HG02623 (cell line): ENCODE measurements around the gene PNPLA1.

Source experiments
- ATAC-seq: cut with Tn5 transposase; IDR thresholded peaks from one replicate; pipeline ENCODE4 v1.9.1; 2021; ENCODE audit warnings: moderate library complexity; ENCODE audit not compliant: unreplicated experiment

The PNPLA1 gene

GRCh38 chr6:36246506-36247268, 23.2 kb upstream of the PNPLA1 start:
- ATAC-seq: no peak

GRCh38 chr6:36247693-36248092, 22.2 kb upstream of the PNPLA1 start:
- ATAC-seq: no peak

- ATAC-seq: no peak
Observed at GRCh38 chr6:36248980-36249379, 20.9 kb upstream of the PNPLA1 start.

- no peak for ATAC-seq
Observed at GRCh38 chr6:36249536-36249935, 20.3 kb upstream of the PNPLA1 start.

- no peak for ATAC-seq
Observed at GRCh38 chr6:36252005-36252404, 17.9 kb upstream of the PNPLA1 start.

- no peak for ATAC-seq
Observed at GRCh38 chr6:36263390-36264000, 6.4 kb upstream of the PNPLA1 start.

DNA sequence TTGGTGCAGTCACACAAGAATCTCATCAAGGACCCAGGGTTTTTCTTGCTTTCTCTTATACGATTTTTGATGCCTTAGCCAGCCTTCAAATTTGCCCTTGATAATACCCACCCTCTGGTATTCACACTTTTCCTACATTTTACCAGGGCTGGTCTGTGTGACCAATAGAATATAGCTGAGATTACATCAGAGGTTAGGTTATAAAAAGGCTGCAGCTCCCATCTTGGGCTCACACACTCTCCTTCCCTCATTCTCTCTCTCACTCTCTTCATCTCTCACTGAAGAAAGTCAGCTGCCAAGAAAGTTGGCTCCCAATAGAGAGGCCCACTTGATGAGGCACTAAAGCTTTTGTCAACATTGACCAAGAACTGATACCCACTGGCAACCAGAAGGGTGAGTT, 4.1 kb upstream of the PNPLA1 start:
- no peak for ATAC-seq

GRCh38 chr6:36266913-36267644, 2.8 kb upstream of the PNPLA1 start:
- no peak for ATAC-seq

DNA sequence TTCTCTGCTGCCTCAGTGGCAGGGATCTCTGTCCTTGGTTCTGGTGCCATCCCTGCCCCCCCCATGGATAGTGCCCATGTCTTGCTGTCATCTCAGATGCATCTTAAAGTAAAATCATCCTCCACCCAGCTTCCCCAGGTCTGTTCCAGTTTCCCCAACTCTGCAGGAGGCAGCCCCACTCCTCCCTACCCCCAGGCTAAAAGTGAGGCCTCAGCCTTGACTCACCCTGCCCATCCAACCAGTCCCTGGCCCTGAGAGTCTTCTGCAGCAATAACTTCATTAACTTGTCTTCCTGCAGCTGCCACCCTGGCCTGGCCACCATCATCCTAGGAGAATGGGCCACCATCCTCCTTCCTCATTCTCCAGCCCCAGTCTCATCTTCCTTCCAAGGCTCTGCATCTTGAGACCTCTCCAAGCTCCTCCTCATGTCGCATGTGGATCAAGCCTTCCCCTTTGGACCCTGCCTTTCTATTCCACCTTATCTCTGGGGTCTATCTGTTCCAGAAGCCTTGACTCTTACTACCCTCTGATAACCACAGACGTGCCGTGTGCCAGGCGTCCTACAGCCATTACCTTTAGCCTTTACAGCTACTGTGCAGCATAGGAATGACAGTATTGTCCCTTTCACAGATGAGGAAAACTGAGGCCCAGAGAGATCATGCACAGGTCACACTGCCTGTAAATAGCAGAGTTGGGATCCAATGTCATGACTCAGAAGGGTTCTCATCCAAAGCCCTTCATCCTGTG, 2.0 kb upstream of the PNPLA1 start:
- no peak for ATAC-seq

GRCh38 chr6:36268478-36269275, 1.2 kb upstream of the PNPLA1 start:
- no peak for ATAC-seq

GRCh38 chr6:36272234-36272633, 2.4 kb downstream of the PNPLA1 start:
- ATAC-seq: no peak

GRCh38 chr6:36273067-36273466, 3.2 kb downstream of the PNPLA1 start:
- ATAC-seq: no peak

- no peak for ATAC-seq
Observed at GRCh38 chr6:36273802-36274514, 4.1 kb downstream of the PNPLA1 start.

DNA sequence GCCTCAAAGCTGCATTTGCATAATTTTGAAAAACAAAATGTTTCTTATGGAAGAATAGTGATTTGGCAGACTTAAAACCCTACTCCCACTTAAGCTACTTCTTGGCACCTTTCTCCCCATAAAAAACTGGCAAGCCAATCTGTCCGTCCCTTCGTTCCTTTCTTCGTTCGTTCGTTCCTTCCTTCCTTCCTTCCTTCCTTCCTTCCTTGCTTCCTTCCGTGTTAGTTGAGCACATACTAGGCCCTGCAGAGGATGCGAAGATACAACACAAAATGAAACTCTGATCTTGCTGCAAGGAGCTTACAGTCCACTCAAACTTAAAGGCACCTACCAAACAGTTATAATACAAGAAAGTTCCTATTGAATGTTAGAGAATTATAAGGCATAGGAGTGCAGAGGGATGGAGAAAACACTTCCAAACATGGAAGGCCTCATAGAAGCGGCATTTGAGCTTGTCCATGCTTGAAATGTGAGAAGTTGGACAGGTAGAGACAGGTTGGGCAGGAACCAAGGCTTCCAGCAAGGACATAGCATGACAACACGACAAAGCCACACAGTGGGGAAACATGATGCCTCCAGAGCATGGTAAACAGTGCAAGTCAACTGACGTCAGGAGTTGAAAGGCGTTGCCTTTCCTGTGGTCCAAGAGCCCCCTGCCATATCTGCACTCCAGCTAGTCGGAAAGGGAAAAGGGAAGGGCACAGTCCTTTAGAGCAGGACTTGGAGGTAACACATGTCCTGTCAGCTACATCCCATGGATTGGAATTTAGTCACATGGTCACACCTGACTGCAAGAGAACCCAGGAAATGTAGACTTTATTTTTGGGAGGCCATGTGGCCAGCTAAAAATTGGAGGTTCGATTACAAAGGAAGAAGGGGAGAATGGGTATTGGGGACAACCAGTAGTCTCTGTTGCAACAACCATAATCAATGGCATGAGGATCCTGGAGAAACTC, 7.0 kb downstream of the PNPLA1 start:
- ATAC-seq: no peak

DNA sequence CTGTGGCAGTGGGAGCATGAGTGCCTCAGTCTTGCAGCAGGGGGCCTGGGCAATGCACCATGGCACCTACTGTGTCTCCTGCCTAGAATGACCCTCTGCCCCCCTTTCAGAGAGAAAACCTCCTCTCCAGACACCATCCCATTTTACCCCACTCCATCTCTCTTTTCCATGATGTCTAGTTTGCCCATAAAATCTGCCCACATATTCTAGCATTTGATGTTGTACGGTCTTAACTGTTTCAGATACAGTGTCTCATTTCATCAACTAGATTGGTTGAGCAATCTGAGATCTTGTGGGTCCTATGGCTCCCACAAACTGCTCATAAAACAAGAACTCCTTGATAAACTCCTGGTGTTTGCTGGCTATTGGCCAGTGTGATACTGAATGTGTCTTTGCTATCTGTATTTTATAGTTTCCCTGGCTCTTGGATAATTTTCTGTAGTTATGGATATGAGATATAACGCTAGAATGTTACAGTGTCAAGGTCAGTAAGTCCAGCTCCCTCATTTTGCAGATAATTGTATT, 8.1 kb downstream of the PNPLA1 start:
- no peak for ATAC-seq

- ATAC-seq: no peak
Observed at GRCh38 chr6:36280467-36280866, 10.6 kb downstream of the PNPLA1 start.

DNA sequence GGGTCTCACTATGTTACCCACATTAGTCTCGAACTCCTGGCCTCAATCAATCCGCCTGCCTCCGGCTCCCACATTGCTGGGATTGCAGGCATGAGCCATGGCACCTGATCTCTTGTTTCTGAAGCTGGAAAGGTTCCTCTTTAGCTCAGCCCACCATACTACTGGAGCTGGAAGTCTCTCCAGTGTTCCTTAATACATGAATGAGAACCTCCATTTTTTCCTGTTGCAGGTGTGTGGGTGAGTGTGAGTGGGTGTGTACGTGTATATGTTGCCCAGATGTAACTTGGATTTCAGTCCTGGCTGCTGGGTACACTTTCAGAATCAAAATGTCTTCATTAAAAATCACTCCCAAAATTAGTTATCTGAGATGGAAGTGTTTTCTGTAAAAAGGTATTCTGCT, 11.1 kb downstream of the PNPLA1 start:
- no peak for ATAC-seq

DNA sequence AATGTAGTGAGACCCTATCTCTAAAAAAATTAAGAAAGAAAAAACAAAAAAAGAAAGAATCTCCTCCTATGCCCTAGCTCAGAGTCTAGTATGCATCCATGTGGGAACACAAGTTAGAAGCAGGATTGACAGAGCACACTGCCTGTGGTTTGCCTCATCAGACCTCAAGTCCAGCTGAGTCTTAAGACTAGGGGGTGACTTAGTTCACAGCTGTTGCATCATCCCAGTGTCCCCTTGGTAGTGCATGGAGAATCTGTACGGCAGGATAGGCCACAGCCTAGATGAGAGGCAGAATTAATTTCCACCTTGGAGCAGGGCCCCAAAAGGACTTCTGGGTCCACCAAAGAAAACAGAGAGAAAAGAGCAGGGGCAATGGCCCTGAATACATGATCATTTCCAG, 13.7 kb downstream of the PNPLA1 start:
- no peak for ATAC-seq

GRCh38 chr6:36284359-36284758, 14.5 kb downstream of the PNPLA1 start:
- no peak for ATAC-seq
